Upper lobe of left lung (tissue), 4 donors: ENCODE data around the gene TMEM121B.

Source experiments
- CTCF ChIP-seq, 6 experiments: fragments of 450-650 bp in 4 of 6; fragments of 200-600 bp in 2 of 6; sonication (generic) in 2 of 6; IDR thresholded peaks; one replicate each; pipeline ENCODE4 v1.5.1; 2016 to 2019; ENCODE audit warnings: antibody characterized with exemption in 6 of 6
- EP300 ChIP-seq, 4 donors: sonication (generic); formaldehyde crosslinking; IDR thresholded peaks; one replicate each; pipeline ENCODE4 v1.5.1; 2017; ENCODE audit warnings: antibody characterized with exemption in 4 of 4, control low read depth in 2 of 4
- POLR2A ChIP-seq, 4 donors: fragments of 450-650 bp; IDR thresholded peaks; one replicate each; pipeline ENCODE4 v1.5.1; 2016 to 2017; ENCODE audit warnings: antibody characterized with exemption in 4 of 4, mild to moderate bottlenecking in 2 of 4

DNA sequence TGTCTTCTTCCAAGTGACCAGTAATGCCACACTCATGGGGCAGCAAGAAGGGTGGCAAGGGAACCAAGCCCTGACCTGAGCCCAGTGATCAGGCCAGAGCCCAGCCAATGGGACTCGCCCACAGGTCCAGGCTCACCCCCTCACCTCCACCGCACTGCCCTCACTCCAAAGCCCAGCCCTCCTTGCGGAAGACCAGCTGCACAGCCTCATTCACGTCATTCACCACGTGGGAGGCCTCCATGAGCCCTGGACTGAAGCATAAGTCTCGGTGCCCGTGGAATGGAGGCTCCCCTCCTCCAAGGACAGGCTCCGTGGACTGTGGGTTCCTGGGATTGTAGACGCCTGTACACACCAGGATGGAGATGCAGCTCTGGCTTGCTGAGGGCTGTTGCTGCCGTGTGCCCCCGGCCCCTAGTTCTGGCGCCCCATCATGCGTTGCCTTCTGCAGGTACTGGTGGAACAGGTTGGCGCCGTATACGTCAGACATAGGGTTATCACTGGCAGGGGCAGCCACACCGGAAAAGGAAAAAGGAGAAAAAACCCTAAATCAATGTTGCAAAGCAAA, 16.8 kb upstream of the TMEM121B start:
- TF ChIP-seq CTCF (IDR thresholded peaks at IDR 0.05): no peak
- TF ChIP-seq EP300 (IDR thresholded peaks at IDR 0.05): no peak
- no peak for TF ChIP-seq POLR2A (IDR thresholded peaks at IDR 0.05)
